ENCODE measurements around the gene SOS1.

Gene SOS1

GRCh38 chr2:38973266-38973665 is 147.6 kb downstream of the SOS1 start:
- Histone ChIP-seq H3K27ac (ENCODE audit: low read length) (no peak overlapping the region), H3K27me3 (ENCODE audit: low read depth, low read length) (no peaks in the 10 kb centered on the region), H3K79me2 (ENCODE audit: low read length) (no peaks in the 10 kb centered on the region), H4K20me1 (ENCODE audit: insufficient read depth, low read length) (no peaks in the 10 kb centered on the region), H3K36me3 (replicated peaks; ENCODE audit: low read depth, low read length) (no peaks in the 10 kb centered on the region), H3K4me3 (ENCODE audit: low read length) (no peak overlapping the region), H2AFZ (ENCODE audit: low read depth, low read length) (no peak overlapping the region), H3K4me2 (ENCODE audit: low read length) (no peak overlapping the region), H3K9me3 (ENCODE audit: insufficient read depth, low read length) (no peaks in the 10 kb centered on the region), H3K4me1 (ENCODE audit: low read length) (peaks cover 11% of the 10 kb centered on the region), H3K9ac (ENCODE audit: low read length) (no peak overlapping the region)
- no peak for TF ChIP-seq EZH2phosphoT487 (IDR thresholded peaks at IDR 0.05; ENCODE audit: low read depth)
- TF ChIP-seq CTCF (IDR thresholded peaks at IDR 0.05; ENCODE audit: low read depth, low read length) = no peak

GRCh38 chr2:38971377-38971776 is 149.5 kb downstream of the SOS1 start:
- Histone ChIP-seq H3K4me1 (ENCODE audit: low read length) (peaks cover 10% of the 10 kb centered on the region), H2AFZ (ENCODE audit: low read depth, low read length) (no peak overlapping the region), H3K9ac (ENCODE audit: low read length) (no peak overlapping the region), H4K20me1 (ENCODE audit: insufficient read depth, low read length) (no peaks in the 10 kb centered on the region), H3K27ac (ENCODE audit: low read length) (no peak overlapping the region), H3K36me3 (replicated peaks; ENCODE audit: low read depth, low read length) (no peaks in the 10 kb centered on the region), H3K9me3 (ENCODE audit: insufficient read depth, low read length) (no peaks in the 10 kb centered on the region), H3K79me2 (ENCODE audit: low read length) (no peaks in the 10 kb centered on the region), H3K4me3 (ENCODE audit: low read length) (no peak overlapping the region), H3K27me3 (ENCODE audit: low read depth, low read length) (no peaks in the 10 kb centered on the region), H3K4me2 (ENCODE audit: low read length) (no peak overlapping the region)
- TF ChIP-seq EZH2phosphoT487 (IDR thresholded peaks at IDR 0.05; ENCODE audit: low read depth) (no peak), CTCF (IDR thresholded peaks at IDR 0.05; ENCODE audit: low read depth, low read length) (no peak)

GRCh38 chr2:38968021-38968420 is 152.8 kb downstream of the SOS1 start:
- H3K4me2 ChIP-seq (ENCODE audit: low read length) = no peak overlapping the region
- TF ChIP-seq EZH2phosphoT487 (IDR thresholded peaks at IDR 0.05; ENCODE audit: low read depth) = no peak
- no peak for TF ChIP-seq CTCF (IDR thresholded peaks at IDR 0.05; ENCODE audit: low read depth, low read length)
- no peaks in the 10 kb centered on the region for H3K9me3 ChIP-seq (ENCODE audit: insufficient read depth, low read length)
- H2AFZ ChIP-seq (ENCODE audit: low read depth, low read length) = no peak overlapping the region
- H3K79me2 ChIP-seq (ENCODE audit: low read length) = no peaks in the 10 kb centered on the region
- peaks cover 10% of the 10 kb centered on the region for H3K4me1 ChIP-seq (ENCODE audit: low read length)
- no peak overlapping the region for H3K27ac ChIP-seq (ENCODE audit: low read length)
- H3K4me3 ChIP-seq (ENCODE audit: low read length) = no peak overlapping the region
- no peak overlapping the region for H3K9ac ChIP-seq (ENCODE audit: low read length)
- H3K36me3 ChIP-seq (replicated peaks; ENCODE audit: low read depth, low read length) = no peaks in the 10 kb centered on the region
- H4K20me1 ChIP-seq (ENCODE audit: insufficient read depth, low read length) = no peaks in the 10 kb centered on the region
- H3K27me3 ChIP-seq (ENCODE audit: low read depth, low read length) = no peaks in the 10 kb centered on the region

GRCh38 chr2:38966678-38967077 is 154.2 kb downstream of the SOS1 start:
- Histone ChIP-seq H3K36me3 (replicated peaks; ENCODE audit: low read depth, low read length) (no peaks in the 10 kb centered on the region), H3K27ac (ENCODE audit: low read length) (no peak overlapping the region), H3K9ac (ENCODE audit: low read length) (no peak overlapping the region), H3K4me3 (ENCODE audit: low read length) (no peak overlapping the region), H3K4me2 (ENCODE audit: low read length) (no peak overlapping the region), H3K9me3 (ENCODE audit: insufficient read depth, low read length) (no peaks in the 10 kb centered on the region), H3K79me2 (ENCODE audit: low read length) (no peaks in the 10 kb centered on the region), H2AFZ (ENCODE audit: low read depth, low read length) (no peak overlapping the region), H4K20me1 (ENCODE audit: insufficient read depth, low read length) (no peaks in the 10 kb centered on the region), H3K27me3 (ENCODE audit: low read depth, low read length) (no peaks in the 10 kb centered on the region), H3K4me1 (ENCODE audit: low read length) (peaks cover 3% of the 10 kb centered on the region)
- TF ChIP-seq CTCF (IDR thresholded peaks at IDR 0.05; ENCODE audit: low read depth, low read length) (no peak), EZH2phosphoT487 (IDR thresholded peaks at IDR 0.05; ENCODE audit: low read depth) (no peak)

Measured in OCI-LY3 (cell line).